HG03469 (cell line): Measurements from ENCODE around the gene BCL6.

Experiments used
- ATAC-seq: cut with Tn5 transposase; IDR thresholded peaks from one replicate; pipeline ENCODE4 v1.9.1; 2021; ENCODE audit warnings: mild to moderate bottlenecking, moderate library complexity, moderate number of reproducible peaks; ENCODE audit not compliant: unreplicated experiment

The BCL6 gene

GRCh38 chr3:187763850-187764648, 18.8 kb upstream of the BCL6 start:
- no peak for ATAC-seq

- no peak for ATAC-seq
Observed at GRCh38 chr3:187762792-187763191, 17.5 kb upstream of the BCL6 start.

- ATAC-seq, result no peak
Observed at GRCh38 chr3:187759601-187760000, 14.3 kb upstream of the BCL6 start.

GRCh38 chr3:187758318-187758955, 13.2 kb upstream of the BCL6 start:
- no peak for ATAC-seq

- no peak for ATAC-seq
Observed at GRCh38 chr3:187753516-187753915, 8.2 kb upstream of the BCL6 start.

- ATAC-seq, result no peak
Observed at GRCh38 chr3:187750513-187751123, 5.3 kb upstream of the BCL6 start.

- ATAC-seq, result no peak
Observed at GRCh38 chr3:187750006-187750512, 4.8 kb upstream of the BCL6 start.

- ATAC-seq, result no peak
Observed at GRCh38 chr3:187748050-187748481, 2.8 kb upstream of the BCL6 start.

- no peak for ATAC-seq
Observed at GRCh38 chr3:187747506-187747905, 2.2 kb upstream of the BCL6 start.

GRCh38 chr3:187746442-187747281, 1.4 kb upstream of the BCL6 start:
- no peak for ATAC-seq

- no peak for ATAC-seq
Observed at GRCh38 chr3:187746059-187746441, 782 bp upstream of the BCL6 start.

GRCh38 chr3:187744169-187745151, 808 bp downstream of the BCL6 start:
- ATAC-seq, result no peak

- no peak for ATAC-seq
Observed at GRCh38 chr3:187743195-187744141, 1.8 kb downstream of the BCL6 start.

GRCh38 chr3:187742351-187743171, 2.7 kb downstream of the BCL6 start:
- ATAC-seq, result no peak

GRCh38 chr3:187741403-187742350, 3.6 kb downstream of the BCL6 start:
- ATAC-seq, result no peak
